MV-4-11 (cell line): Measurements from ENCODE around the gene MYO5B.

Experiments used
- DNase-seq: peaks from one replicate; lab custom pipeline; 2025; lab: John Stamatoyannopoulos, UW

The MYO5B gene

DNA sequence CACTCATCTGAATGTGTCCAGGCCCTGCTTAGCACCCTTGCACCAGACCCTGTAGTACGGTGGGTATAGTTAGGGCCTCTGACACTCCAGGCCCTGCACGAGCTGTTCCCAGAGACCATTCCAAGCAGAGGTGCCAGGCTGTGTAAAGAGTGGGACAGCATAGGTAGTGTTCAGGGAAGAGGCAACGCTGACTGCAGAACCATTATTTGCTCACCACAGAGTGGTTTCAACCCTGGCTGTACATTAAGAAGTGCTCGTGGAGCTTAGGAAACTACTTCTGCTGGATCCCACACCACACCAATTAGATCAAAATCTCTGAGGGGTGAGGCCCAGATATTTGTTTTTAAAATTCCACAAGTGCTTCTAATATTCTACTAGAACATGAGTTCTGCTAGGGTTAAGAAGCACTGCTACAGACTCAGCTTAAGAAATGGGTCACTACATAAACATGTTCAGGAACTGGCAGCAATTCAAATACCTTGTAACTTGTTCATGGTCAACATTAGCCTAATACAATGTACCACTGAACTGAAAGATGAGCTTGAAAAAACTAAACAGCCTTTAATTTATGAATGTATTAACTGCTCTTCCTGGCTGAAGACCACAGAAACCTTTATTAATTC, 183.0 kb downstream of the MYO5B start:
- DNase-seq, result no peak

DNA sequence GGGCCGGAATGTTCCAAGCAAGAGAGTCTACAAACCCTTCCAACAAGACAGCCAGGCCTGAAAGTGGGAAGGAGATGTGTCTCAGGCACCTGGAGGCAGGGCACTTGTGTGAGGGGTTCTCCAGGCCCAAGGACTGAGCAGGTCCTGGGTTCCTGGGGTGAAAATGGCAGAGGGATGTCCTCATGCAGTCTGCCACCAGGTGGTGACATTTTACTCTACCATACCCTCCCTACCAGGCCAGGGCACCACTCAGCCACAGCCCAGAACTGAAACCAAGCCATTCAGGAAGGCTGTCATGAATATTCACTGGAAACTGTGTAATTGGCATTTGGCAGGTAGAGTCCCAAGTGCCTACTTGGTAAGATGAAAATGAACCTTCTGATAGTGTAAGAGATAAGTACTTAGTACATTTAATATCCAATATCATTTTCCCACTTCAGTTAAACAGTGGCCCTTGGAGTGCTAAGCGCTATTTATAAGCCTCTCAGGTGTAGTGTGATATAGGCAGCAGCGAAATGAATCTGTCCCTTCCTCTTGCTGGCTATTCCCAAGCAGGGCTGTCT, 185.1 kb downstream of the MYO5B start:
- DNase-seq, result peak; percentile 59

DNA sequence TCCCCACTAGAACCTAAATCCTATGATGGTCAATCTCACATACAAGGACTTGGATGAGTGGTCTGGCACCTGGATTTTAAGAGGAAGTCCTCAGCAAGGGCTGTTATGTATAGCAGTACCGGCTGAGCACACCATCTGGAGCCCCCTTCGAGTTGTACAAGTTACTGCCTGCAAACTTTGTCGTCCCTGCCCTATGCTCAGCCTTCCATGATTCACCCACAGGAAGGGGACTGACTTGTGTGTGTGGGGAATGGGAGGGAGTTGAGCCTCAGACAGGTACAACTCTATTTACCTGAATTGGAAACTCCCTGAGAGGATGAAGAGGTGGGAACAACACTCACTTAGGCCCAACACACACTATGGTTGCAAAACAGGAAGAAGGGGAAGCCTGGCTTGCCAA, 186.6 kb downstream of the MYO5B start:
- no peak for DNase-seq

DNA sequence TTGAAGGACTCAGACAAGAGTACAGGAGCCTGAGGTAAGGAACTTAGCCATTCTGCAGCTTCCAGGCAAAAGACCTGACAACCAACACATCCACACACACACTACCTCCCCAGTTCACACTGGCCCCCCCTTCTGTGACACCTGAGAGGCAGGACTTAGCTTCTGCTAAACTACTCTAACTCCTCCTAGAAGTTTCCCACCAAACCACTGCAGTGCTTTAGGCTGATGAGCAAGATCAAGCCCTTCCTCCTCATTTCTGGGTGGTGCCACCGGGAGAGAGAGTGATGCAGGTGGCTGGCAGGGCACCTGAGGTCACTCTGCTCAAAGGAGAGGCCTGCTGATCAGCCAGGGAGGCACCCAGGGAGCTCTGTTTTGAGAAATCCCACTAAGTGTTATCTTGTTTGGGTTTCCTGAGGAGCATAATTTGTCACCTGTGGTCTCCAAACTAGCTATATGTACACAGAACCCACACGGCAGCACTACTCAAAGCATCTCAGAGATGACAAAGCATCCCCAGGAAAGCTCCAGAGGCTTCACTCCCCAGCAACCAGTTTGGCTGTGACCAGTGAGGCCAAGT, 188.4 kb downstream of the MYO5B start:
- DNase-seq, result no peak

DNA sequence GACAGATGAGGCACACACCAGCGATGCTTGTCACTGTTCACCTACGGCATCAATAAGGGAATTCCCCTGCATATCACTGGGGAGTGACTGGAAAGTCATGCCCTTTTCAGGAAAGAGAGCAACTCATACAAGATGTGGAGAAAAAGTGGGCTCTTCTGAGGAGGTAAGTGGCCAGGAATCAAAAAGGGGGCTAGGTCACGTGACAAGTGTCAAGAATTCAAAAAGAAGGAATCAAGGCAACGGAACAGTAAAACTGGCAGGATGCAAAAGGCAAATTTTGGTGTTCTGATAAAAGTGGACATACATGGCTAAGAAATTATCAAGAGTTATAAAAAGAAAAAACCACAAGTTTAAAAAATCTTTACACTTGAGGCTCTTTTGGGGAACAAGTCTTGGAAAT, 190.9 kb downstream of the MYO5B start:
- no peak for DNase-seq

DNA sequence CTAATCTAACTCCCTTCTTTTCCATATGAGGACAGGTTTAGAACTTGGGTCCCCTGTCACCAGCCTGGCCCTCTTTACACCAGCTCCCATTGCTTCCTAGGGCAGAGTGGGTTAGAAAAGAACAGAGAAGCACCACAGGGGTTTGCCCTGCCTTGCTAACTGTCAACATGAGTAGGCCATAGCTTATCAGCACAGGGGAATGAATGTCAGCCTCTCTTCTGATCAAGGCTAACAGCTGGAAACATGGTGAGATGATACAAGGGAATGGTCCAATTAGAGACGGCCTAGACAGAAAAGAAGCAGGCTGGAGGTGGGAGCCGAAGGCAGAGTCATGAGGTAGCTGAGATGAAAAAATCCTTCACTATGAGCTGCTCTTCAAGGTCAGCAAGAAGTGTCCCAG, 192.2 kb downstream of the MYO5B start:
- no peak for DNase-seq

DNA sequence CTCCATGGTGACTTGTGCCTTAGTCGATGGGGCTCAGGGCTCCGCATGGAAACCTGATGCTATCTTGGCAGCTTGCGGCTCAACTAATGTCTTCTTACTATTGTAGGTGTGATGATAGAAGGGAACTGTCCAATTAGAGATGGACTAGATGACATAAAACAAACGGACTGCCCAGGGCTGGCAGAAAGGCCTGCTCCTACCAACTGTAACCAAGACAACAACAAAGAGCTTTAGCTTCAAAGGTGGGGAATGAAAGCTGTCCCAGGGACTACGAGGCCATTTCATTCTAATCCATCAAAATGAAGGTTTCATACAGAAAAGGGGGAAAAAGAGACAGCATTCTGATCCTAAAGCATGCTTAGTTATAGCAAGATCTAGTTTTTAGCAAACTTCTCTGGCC, 194.7 kb downstream of the MYO5B start:
- DNase-seq, result no peak

DNA sequence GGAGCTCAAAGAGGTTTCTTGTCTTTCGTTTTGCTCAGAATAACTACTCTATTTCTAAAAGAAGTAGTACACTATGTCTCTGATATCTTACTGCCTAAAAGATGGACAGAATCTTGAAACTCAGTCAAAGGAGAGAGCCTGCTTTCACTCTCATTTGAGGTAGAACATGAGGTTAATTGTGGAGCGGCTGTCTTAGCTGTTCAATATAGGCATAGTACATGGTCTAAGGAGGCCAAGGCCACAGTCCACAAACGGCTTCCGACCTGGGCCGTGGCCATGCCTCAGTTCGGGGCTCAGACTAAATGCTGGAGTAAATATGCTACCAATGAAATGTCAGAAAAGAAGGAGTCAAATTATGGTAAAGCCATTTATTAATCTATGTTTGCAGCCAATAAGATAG, 195.8 kb downstream of the MYO5B start:
- DNase-seq, result no peak

DNA sequence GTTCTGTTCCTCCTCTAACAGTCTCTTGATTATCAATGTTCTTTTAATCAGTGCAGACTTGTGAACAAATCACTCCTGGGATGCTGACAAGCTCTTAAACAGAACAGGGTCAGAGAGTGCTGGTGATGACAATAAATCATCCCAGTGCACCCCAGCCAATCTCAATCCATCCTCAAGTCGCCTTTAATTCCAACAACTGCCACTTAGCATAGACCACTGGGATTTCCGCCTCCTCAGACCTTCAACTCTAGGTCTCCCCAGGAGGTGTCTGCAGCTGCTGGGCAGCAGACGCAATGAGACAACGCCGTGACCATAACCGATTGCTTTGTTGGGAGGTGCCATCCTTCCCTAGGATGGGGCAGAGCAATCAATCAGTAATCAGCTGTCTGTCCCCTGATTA, 197.4 kb downstream of the MYO5B start:
- DNase-seq, result no peak

DNA sequence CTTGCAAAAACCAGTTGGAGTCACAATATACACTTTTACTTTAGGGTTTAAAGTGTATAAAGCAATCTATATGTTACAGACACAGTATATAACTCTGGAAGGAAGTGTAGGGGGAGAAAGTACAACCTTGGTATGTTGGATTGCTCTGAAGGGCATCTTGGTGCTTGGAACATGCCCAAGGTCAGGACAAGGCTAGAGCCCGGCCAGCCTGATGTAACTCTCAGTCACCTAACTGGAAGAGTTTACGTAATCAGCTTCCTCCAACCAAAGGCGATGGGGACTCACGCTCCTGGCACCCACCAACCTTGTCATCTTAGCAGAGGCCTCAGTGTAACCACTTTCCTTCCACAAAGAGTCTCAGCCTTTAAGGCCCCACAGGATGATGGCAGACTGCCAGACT, 200.5 kb downstream of the MYO5B start:
- DNase-seq, result no peak

DNA sequence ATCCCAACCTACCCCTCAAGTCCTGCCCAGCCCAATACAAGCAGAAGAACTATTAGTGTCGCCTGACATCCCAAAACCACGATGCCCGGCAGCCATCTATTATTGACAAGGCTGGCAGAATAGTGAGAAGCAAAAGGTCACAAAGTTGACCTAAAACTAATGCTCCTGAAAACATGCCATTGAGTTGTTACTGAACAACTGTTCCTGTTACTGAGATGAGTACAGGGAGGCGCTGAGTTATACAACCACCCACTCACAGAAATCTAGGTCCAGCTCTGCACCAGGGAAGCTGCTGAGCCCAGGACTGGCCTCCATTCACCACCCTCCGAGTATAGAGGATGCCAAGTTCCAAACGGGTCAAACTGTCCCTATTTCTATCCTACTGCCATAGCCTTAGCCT, 201.6 kb downstream of the MYO5B start:
- DNase-seq, result no peak

DNA sequence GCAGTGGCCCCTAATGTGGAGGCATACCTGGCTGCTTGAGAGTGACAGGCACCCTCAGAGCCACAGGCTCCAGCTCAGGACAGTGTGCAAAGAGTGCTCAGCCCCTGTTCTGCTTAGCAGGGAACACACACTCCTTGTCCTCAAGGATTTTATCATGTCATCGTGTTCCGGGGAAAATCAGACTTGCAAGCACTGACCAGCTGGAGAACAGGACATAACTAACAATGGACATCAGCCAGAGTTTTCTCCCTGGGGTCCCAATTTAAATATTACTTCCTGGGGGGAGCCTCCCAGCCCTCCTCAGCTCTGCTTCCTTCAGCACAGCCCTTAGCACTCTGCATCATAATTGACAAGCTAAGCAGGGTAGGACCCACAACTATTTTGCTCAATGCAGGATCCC, 206.2 kb downstream of the MYO5B start:
- DNase-seq, result no peak

DNA sequence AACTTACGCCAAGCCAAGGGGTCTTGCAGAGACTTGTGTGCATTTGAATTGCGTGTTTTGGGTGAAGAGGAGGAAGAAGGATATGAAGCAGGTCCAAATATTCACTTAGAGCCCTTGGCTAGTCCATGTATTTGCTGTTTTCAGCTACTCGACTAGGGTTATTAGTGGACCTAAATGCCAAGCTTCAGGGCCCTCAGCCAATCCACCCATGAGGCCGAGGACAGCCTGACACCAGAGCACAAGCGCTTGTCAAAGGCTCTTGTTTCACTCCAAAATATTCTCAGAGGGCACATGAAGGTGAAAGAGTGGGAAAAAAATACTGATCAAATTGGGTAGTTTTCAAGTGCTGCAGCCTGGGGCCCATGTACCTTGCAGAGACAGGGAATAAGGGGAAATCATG, 206.8 kb downstream of the MYO5B start:
- no peak for DNase-seq

DNA sequence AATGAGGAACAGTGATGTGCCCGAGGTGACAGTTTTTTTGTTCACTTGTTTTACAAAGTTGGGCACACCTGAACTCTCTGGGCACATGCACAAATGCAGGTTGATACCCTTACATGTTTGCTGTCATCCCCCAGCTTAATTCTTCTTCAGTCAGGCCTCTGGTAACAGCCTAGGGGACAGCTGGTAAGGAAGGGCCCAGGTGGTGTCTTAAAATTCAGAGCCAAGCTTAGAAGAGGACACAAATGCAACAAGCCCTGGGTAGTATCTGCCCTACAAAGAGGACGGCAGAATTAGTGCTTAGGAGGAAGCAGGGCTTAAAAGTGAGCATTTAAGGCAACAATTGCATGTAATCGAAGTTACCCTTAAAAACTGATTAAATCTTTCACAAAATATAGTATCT, 209.7 kb downstream of the MYO5B start:
- no peak for DNase-seq

DNA sequence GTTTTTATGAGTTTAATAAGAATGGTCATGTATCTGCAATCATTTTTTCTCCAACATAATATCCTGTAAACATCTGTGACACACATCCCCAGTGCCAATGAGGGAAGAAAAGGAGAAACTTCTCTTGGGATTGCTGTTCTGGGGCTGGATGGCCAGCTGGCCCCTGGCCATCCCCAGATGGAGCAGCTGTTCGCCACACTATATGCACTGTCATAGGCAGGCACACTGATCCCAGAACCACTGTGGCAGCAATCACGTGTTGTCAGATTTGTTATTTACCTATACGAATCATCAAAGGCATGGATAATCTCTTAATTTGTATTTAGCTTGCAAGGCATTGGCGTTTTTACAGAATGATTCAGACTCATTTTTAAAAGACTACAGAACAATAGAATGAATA, 214.1 kb downstream of the MYO5B start:
- no peak for DNase-seq

DNA sequence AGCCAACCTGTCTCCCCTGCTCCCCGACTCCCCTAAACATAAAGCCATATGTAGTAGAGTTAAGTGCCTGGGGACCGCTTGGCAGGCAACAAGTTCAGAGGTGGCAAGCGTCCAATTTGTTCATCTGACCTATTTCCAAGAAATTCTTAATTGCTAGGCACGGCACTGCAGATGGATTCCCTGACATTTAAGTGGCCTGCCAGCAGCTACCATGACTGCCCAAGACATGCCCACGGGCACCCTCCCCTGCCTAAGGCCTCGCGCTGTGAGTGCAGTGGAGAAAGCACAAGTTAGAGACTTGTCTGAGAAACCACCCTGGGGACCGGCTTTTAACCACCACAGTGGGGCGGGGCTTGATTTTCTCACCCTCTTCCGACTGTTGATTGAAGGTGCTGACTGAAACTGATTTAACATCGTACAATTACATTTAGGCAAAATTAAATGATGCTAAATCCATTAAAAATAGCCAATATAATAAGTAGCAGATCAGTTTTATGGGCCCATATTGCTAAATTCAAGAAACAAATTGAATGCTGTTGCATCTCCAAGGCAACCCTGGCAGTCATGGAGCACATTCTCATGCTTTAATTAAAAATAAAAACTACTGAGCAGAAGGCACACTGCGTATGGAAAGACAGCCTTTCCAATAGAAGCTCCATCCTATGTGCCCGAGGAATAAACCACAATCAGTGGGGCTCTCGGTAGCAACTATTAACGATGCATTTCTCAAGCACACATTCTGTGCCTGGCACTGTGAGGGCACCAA, 218.0 kb downstream of the MYO5B start:
- DNase-seq, result no peak

DNA sequence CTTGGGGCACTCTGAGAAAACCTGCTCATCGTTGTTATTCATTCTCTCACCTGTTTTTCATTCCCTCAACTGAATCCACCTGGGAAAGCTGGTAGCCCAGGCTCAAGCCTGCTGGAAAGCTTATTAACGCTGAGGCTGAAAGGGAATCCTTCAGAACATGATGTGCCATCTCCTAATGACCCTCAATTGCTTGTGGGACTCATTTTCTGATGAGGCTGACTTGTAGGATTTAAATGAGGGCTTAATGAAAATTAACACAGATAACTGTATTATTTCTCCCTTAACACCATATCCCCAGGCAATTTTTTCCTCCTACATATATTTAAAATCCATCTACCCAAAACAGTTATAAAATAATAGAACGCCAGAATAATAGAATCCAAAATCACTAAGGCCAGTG, 218.9 kb downstream of the MYO5B start:
- DNase-seq, result no peak

DNA sequence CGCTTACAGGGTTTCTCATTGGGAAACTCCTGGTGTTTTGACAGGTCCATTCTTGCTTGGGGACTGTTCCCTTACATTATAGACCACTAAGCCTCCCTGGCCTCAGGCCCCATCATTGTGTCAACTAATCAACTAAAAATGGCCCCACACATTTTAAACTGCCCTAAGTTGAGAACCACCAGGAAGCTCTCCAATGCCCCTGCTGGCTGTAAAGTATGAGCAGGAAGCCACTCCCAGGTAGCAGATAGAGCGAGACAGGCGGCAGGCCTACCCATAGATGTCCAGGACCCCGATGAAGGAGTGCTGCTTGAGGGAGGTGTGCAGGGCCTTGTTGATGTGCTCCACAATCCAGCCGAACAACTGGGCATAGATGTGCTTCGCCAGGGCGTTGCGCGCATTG, 220.9 kb downstream of the MYO5B start:
- DNase-seq, result no peak

DNA sequence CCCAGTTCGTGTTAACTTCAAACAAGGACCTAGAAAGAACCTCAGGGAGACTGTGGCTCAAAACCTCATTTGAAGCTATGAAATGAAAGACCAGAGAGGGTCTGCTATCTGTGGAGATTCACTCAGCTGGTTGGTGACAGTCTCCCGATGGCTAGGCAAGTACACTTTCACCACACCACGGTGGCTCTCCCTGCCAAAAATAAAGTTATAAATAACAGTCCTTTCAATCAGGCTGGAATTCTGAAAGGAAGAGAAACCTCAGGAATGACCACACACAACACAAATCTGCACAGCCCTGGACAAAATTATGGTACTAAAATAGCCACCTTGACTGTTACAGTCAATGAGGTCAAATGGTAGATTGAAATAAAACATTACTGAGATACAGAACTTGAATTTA, 221.4 kb downstream of the MYO5B start:
- DNase-seq, result no peak

DNA sequence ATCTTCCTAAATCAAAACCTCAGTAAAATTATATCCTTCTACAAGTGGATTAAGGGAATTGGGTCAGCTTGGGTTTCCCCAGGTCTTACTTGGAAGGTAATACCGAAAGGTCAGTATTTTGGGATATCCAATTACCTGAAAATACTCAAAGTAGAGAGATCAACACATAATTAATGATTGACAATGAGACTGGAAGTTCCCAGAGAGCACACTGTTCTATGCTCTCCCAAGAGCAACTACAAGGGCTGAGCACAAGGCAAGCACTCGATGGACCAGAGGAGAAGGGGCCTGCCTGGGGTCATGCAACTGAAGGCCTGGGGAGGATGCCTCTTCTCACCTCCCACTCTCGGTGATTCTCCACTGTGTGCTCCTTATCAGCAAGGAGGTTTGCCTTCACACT, 222.4 kb downstream of the MYO5B start:
- DNase-seq, result no peak

DNA sequence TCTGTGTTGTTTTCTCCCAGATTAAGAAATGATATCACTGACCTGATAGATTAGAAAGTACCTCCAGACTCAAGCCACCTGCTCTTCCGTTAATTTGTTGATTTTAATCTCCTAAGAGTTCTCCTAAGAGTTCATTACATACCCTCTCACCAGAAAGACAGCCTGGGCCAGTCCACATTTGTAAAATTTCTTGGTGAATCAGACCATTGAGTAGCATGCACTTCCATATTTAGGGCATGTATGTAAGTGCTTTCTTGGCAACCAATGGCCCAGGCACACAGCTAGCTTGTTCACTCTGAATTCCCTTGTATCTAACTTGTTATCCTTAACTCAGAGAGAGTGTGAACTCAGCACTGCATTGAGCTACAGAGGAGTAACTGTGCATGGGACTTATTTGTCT, 223.5 kb downstream of the MYO5B start:
- no peak for DNase-seq

DNA sequence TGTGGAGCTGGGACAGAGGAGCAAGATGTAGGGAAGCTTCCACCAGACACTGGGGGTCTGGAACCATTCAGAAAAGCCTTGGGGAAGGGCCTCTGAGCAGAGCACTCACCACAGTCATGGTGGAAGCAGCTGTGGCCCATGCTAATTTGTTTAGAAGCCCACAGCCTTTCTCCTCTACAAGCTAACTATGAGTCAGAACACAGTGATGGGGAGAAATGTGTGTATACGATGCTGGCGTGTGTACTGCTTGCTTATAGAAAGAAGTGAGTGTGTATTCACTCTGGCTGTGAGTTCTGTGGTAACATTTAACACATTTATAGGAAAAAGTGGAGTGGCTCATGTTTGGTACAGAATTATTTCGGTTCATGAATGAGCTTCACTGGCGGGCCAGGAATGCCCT, 224.6 kb downstream of the MYO5B start:
- no peak for DNase-seq

DNA sequence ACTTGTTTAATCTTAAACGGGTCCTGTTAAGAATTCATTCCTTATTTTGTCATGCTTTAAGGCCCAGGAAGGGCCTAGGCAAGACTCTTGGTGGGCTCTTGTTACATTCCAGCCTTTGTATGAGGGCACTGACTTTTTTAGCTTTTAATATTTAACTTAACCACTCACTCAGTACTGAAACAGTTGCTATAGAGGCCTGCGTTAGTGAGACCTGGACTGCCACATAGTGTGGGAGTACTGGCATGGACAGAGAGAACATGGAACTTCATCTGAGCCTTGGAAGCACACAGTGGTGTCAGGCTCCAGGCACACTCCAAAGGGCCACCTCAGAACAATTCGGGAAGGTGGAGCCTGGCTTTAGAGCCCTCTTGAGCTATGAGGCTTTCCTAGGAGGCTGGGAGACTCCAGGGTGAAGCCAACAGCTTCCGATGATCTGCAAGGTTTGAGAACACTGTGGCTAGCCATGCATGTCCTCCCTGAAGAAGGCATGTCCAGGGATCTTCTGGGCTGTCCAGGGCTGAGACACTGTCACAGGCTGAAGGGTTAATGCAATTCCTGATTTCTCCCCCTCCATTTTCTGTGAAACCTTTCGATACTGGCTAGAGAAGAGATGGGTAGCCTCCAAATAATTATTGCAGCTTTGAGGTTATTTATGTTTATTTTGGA, 226.2 kb downstream of the MYO5B start:
- no peak for DNase-seq
